Bladder microvascular endothelial cell (primary cell): ENCODE data around the gene FBXL14. TPM values are rescaled to one million over a fixed set of nuclear protein-coding genes. Genes with fewer than 3 reads are reported as not detected.

ENCODE experiments used
- total RNA-seq: library from RNA; depleted of rRNA; stranded (reverse); fragments of >200 nt; gene quantifications from 2 replicates; pipeline ENCODE4 v1.2.3, GENCODE V29; 2014

Gene FBXL14
- total RNA-seq: 10.7 and 17.1 TPM in 2 replicates

DNA sequence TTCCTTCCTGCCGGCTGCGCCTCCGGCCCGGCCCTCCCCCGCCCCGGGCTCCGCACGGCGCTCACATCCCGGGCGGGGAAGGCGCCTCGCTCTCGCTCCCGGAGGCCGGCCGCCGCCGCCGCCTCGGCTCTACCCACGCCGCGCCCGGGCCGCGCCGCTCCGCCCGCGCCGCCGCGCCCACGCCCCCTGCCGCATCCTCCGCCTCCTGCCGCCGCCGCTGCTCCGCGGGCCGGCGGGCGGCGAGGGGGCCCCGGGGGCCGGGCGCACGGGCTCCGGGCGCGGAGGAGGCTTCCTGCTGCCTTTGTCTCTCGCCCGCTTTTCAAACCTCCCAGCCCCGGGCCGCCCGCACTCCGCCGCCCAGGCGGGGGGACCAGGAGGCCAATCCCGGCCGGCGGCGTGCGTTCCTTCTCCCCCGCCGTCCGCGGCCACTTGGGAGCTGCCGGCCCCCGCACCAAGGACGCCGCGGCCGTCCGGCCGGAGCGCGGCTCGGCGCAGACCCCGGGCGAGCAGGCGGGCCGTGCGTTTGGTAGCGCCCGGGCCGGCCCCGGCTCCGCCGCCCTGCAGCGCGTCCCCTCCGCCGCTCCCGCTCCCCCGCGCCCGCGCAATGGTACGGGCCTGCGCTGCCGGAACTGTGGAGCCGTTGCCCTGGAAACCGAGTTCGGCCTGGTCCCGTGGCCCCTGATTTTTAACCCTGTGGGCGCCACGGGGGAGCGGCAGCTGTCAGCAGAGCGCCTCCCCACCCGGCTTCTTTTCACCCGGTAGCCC is at the start of gene FBXL14:
Gene FBXL14 (minus strand): TSS at position 321 of the 765 bp plus-strand sequence. CDS start 515 bp downstream, outside the sequence.

DNA sequence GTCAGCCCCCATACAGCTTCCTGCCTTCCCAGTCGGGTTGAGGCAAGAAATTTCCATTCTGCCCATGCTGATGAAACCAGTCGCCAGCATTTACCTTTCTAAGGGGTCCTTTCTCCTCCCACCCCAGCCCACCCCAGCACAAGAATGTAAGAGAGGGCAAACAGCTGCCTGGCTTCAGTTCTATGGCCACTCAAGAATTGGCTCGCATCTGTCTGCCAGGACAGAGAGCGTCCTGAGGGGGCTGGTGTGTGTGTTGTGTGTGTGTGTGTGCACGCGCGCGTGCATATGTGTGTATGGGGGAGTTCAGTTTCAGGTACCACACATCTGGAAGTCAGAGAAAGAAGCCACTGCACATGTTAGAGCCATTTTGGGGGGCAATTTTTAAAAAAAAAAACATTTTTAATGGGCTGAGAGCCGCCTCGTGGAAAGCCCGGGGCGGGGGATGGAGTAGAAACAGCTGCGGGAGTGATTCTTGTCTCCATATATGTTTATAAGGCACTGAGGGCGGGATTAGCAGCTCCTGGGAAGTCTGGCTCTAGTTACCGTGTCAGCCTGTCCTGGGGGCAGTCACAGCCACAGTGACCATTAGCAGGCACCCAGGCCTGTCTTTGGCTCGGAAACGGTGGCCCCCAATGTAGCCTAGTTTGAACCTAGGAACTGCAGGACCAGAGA is 34.4 kb upstream of the FBXL14 start, which contains the start of gene WNT5B:
Gene WNT5B (plus strand): TSS at position 566 of the 672 bp plus-strand sequence. CDS start 2,124 bp downstream, outside the sequence.

Other genes starting within 250 kb of the FBXL14 start
- 0.32 and 0.44 TPM in 2 replicates for gene WNT5B, start 34.6 kb upstream of the FBXL14 start, total RNA-seq
- gene ADIPOR2, start 96.5 kb upstream of the FBXL14 start, total RNA-seq: 55.0 and 59.9 TPM in 2 replicates
- gene LRTM2, start 226.0 kb upstream of the FBXL14 start, total RNA-seq: not detected in 2 replicates